K562 (cell line): ENCODE data around the gene RDH13.
A peak's percentile ranks its signal among the peaks of the same experiment; 100 is the strongest.

Source experiments
- CHD2 ChIP-seq: IDR thresholded peaks from 2 replicates; pipeline ENCODE4 v1.6.1; 2011; ENCODE audit warnings: low read depth, low read length
- EZH2 ChIP-seq: IDR thresholded peaks from 2 replicates; pipeline ENCODE4 v1.6.1; 2012; ENCODE audit warnings: low read depth, mild to moderate bottlenecking, inconsistent platforms, low read length, borderline replicate concordance
- LEF1 ChIP-seq: fragments of 450-650 bp; IDR thresholded peaks from 2 replicates; pipeline ENCODE4 v1.6.1; 2016; ENCODE audit warnings: mild to moderate bottlenecking
- MXI1 ChIP-seq: IDR thresholded peaks from 2 replicates; pipeline ENCODE4 v1.6.1; 2011; ENCODE audit warnings: low read depth, mild to moderate bottlenecking, improper control_type of control experiment, low read length
- RBM14 ChIP-seq: fragments of 200-400 bp; formaldehyde crosslinking; IDR thresholded peaks from 2 replicates; pipeline ENCODE4 v1.6.1; 2018; ENCODE audit warnings: low read depth, mild to moderate bottlenecking, low read length, moderate library complexity, borderline replicate concordance; ENCODE audit not compliant: insufficient read depth
- RBM17 ChIP-seq: fragments of 200-400 bp; formaldehyde crosslinking; IDR thresholded peaks from 2 replicates; pipeline ENCODE4 v1.6.1; 2017; ENCODE audit warnings: low read depth, mild to moderate bottlenecking, low read length, borderline replicate concordance
- SMARCC2 ChIP-seq: fragments of 450-650 bp; IDR thresholded peaks from 2 replicates; pipeline ENCODE4 v1.6.1; 2017; ENCODE audit warnings: antibody characterized with exemption, moderate library complexity, mild to moderate bottlenecking, low read depth
- TF ChIP-seq, protein P1 (sequence below): fragments of 200-600 bp; sonication (generic); IDR thresholded peaks from one replicate; pipeline ENCODE4 v1.6.1; 2012; ENCODE audit warnings: mild to moderate bottlenecking, low read depth, low read length, inconsistent platforms
- TF ChIP-seq, protein P2 (sequence below), 3 experiments: IDR thresholded peaks in 2 of 3; conservative IDR thresholded peaks in 1 of 3; 2 replicates each; pipeline ENCODE4 v1.5.1; 2011 to 2012; ENCODE audit warnings: low read length in 3 of 3, mild to moderate bottlenecking in 3 of 3, control low read depth in 2 of 3, improper control_type of control experiment in 1 of 3, inconsistent platforms in 1 of 3, low read depth in 1 of 3, mixed read lengths in 1 of 3, moderate library complexity in 1 of 3; ENCODE audit not compliant: insufficient read depth in 2 of 3
- TF ChIP-seq, protein P3 (sequence below): sonication (generic); formaldehyde crosslinking; IDR thresholded peaks from 2 replicates; pipeline ENCODE4 v1.8.1; 2023; ENCODE audit warnings: mild to moderate bottlenecking, missing genetic modification reagents
- TF ChIP-seq, protein P4 (sequence below): sonication (generic); formaldehyde crosslinking; IDR thresholded peaks from 2 replicates; pipeline ENCODE4 v1.9.0; 2022; ENCODE audit warnings: mild to moderate bottlenecking, missing genetic modification reagents

DNA sequence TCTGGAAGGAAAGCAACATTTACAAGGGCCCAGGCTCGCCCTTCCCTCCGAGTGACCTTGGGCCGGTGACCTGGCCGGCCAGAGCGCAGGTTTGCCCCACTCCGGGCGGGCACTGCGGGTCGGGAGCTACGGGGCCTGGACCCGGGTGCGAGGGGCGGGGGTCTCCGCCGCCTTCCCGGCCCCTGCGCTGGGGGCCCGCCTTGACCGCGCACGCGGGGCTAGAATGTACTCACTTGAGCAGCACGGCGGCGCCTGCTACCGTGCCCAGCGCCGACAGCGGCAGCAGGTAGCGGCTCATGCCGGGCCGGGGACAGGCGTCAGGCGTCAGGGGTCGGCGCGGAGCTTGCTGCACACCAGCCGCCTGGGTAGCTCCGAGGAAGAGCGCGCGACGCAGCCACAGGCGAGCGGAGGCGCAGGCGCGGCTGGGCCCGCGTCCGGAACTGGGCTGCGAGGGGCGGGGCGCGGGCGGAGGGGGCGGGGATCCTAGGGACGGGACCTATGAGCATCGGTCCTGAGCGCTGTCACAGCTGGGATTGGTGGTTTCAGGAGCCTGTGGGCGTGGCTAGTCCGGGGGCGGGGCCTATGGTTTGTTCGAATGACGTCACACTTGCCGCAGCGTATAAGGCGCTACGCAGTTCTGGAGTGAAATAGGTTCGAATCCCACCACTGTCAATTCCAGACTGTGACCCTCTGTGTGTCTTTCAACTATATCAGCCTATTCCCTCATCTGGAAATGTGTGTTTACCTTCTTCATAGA lies at the start of gene RDH13:
- TF ChIP-seq SMARCC2 (no peak), RBM17 (no peak), EZH2 (no peak), LEF1 (no peak), RBM14 (0 out of 2 replicates have a peak, but pooled peaks have one; percentile 29), CHD2 (peak; percentile 57), MXI1 (no peak)
- TF ChIP-seq, protein P1, sequence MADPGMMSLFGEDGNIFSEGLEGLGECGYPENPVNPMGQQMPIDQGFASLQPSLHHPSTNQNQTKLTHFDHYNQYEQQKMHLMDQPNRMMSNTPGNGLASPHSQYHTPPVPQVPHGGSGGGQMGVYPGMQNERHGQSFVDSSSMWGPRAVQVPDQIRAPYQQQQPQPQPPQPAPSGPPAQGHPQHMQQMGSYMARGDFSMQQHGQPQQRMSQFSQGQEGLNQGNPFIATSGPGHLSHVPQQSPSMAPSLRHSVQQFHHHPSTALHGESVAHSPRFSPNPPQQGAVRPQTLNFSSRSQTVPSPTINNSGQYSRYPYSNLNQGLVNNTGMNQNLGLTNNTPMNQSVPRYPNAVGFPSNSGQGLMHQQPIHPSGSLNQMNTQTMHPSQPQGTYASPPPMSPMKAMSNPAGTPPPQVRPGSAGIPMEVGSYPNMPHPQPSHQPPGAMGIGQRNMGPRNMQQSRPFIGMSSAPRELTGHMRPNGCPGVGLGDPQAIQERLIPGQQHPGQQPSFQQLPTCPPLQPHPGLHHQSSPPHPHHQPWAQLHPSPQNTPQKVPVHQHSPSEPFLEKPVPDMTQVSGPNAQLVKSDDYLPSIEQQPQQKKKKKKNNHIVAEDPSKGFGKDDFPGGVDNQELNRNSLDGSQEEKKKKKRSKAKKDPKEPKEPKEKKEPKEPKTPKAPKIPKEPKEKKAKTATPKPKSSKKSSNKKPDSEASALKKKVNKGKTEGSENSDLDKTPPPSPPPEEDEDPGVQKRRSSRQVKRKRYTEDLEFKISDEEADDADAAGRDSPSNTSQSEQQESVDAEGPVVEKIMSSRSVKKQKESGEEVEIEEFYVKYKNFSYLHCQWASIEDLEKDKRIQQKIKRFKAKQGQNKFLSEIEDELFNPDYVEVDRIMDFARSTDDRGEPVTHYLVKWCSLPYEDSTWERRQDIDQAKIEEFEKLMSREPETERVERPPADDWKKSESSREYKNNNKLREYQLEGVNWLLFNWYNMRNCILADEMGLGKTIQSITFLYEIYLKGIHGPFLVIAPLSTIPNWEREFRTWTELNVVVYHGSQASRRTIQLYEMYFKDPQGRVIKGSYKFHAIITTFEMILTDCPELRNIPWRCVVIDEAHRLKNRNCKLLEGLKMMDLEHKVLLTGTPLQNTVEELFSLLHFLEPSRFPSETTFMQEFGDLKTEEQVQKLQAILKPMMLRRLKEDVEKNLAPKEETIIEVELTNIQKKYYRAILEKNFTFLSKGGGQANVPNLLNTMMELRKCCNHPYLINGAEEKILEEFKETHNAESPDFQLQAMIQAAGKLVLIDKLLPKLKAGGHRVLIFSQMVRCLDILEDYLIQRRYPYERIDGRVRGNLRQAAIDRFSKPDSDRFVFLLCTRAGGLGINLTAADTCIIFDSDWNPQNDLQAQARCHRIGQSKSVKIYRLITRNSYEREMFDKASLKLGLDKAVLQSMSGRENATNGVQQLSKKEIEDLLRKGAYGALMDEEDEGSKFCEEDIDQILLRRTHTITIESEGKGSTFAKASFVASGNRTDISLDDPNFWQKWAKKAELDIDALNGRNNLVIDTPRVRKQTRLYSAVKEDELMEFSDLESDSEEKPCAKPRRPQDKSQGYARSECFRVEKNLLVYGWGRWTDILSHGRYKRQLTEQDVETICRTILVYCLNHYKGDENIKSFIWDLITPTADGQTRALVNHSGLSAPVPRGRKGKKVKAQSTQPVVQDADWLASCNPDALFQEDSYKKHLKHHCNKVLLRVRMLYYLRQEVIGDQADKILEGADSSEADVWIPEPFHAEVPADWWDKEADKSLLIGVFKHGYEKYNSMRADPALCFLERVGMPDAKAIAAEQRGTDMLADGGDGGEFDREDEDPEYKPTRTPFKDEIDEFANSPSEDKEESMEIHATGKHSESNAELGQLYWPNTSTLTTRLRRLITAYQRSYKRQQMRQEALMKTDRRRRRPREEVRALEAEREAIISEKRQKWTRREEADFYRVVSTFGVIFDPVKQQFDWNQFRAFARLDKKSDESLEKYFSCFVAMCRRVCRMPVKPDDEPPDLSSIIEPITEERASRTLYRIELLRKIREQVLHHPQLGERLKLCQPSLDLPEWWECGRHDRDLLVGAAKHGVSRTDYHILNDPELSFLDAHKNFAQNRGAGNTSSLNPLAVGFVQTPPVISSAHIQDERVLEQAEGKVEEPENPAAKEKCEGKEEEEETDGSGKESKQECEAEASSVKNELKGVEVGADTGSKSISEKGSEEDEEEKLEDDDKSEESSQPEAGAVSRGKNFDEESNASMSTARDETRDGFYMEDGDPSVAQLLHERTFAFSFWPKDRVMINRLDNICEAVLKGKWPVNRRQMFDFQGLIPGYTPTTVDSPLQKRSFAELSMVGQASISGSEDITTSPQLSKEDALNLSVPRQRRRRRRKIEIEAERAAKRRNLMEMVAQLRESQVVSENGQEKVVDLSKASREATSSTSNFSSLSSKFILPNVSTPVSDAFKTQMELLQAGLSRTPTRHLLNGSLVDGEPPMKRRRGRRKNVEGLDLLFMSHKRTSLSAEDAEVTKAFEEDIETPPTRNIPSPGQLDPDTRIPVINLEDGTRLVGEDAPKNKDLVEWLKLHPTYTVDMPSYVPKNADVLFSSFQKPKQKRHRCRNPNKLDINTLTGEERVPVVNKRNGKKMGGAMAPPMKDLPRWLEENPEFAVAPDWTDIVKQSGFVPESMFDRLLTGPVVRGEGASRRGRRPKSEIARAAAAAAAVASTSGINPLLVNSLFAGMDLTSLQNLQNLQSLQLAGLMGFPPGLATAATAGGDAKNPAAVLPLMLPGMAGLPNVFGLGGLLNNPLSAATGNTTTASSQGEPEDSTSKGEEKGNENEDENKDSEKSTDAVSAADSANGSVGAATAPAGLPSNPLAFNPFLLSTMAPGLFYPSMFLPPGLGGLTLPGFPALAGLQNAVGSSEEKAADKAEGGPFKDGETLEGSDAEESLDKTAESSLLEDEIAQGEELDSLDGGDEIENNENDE: no peak
- TF ChIP-seq, protein P2, sequence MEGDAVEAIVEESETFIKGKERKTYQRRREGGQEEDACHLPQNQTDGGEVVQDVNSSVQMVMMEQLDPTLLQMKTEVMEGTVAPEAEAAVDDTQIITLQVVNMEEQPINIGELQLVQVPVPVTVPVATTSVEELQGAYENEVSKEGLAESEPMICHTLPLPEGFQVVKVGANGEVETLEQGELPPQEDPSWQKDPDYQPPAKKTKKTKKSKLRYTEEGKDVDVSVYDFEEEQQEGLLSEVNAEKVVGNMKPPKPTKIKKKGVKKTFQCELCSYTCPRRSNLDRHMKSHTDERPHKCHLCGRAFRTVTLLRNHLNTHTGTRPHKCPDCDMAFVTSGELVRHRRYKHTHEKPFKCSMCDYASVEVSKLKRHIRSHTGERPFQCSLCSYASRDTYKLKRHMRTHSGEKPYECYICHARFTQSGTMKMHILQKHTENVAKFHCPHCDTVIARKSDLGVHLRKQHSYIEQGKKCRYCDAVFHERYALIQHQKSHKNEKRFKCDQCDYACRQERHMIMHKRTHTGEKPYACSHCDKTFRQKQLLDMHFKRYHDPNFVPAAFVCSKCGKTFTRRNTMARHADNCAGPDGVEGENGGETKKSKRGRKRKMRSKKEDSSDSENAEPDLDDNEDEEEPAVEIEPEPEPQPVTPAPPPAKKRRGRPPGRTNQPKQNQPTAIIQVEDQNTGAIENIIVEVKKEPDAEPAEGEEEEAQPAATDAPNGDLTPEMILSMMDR (IDR thresholded peaks at IDR 0.05 in 2 of 3, conservative IDR thresholded peaks at IDR 0.05 in 1 of 3; ENCODE audit: insufficient read depth in 2 of 3, low read depth in 1 of 3, low read length in 3 of 3): no peak
- TF ChIP-seq, protein P3, sequence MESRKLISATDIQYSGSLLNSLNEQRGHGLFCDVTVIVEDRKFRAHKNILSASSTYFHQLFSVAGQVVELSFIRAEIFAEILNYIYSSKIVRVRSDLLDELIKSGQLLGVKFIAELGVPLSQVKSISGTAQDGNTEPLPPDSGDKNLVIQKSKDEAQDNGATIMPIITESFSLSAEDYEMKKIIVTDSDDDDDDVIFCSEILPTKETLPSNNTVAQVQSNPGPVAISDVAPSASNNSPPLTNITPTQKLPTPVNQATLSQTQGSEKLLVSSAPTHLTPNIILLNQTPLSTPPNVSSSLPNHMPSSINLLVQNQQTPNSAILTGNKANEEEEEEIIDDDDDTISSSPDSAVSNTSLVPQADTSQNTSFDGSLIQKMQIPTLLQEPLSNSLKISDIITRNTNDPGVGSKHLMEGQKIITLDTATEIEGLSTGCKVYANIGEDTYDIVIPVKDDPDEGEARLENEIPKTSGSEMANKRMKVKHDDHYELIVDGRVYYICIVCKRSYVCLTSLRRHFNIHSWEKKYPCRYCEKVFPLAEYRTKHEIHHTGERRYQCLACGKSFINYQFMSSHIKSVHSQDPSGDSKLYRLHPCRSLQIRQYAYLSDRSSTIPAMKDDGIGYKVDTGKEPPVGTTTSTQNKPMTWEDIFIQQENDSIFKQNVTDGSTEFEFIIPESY: 0 out of 2 replicates have a peak, but pooled peaks have one; percentile 42
- TF ChIP-seq, protein P4, sequence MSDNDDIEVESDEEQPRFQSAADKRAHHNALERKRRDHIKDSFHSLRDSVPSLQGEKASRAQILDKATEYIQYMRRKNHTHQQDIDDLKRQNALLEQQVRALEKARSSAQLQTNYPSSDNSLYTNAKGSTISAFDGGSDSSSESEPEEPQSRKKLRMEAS (CRISPR knock-in tag): no peak; the same call in 1 of the 2 replicates
